Measurements from ENCODE around the gene ZC2HC1B. TPM values are rescaled to one million over a fixed set of nuclear protein-coding genes. Genes with fewer than 3 reads are reported as not detected.

ZC2HC1B gene
- total and polyA plus RNA-seq, 2 of the 8 experiments (the other 6 are each of a cell fraction or from before 2014, with no cell fraction given) = not detected

- Histone ChIP-seq H2BK5ac (ENCODE audit: low read depth, low read length) (no peak overlapping the region), H2BK15ac (ENCODE audit: low read length) (no peak overlapping the region), H2AK5ac (ENCODE audit: low read depth, low read length) (no peak overlapping the region), H3K4me2 (ENCODE audit: insufficient read depth in 1 of 2, low read depth in 2 of 2, low read length in 2 of 2) (0 out of 4 replicates have a peak overlapping the region, but pooled peaks have one; percentile 1 to 33), H4K5ac (ENCODE audit: insufficient read length, low read depth, low read length) (no peak overlapping the region), H3K79me2 (ENCODE audit: control insufficient read depth in 1 of 2, insufficient read depth in 2 of 2, low read length in 2 of 2) (no peaks in the 10 kb centered on the region), H4K8ac (ENCODE audit: extremely low read depth, insufficient read depth, low read length) (no peak overlapping the region), H3K18ac (ENCODE audit: extremely low read depth, low read length) (no peak overlapping the region), H2BK20ac (ENCODE audit: low read length) (no peak overlapping the region), H3K4ac (replicated peaks; ENCODE audit: insufficient read length, low read depth, low read length) (no peak overlapping the region), H3K4me3 (ENCODE audit: extremely low read depth in 1 of 4, insufficient read depth in 2 of 4, low read depth in 3 of 4, low read length in 4 of 4) (no peak overlapping the region), H3K56ac (replicated peaks; ENCODE audit: insufficient read length, low read depth, low read length) (no peak overlapping the region), H4K20me1 (replicated peaks in 1 of 2; ENCODE audit: control insufficient read depth in 1 of 2, insufficient read depth in 2 of 2, low read length in 2 of 2) (peaks cover 7 to 8% of the 10 kb centered on the region in 2 experiments), H4K91ac (replicated peaks; ENCODE audit: insufficient read length, low read length) (no peak overlapping the region), H3K27me3 (replicated peaks in 1 of 4; ENCODE audit: control insufficient read depth in 3 of 4, extremely low read depth in 1 of 4, insufficient read depth in 3 of 4, low read length in 3 of 4) (peaks cover 85 to 100% (median 96%) of the 10 kb centered on the region in 4 experiments), H2BK120ac (replicated peaks; ENCODE audit: low read depth, low read length) (no peak overlapping the region), H3K36me3 (ENCODE audit: control insufficient read depth in 2 of 4, insufficient read depth in 4 of 4, low read length in 3 of 4) (no peaks in the 10 kb centered on the region), H2BK12ac (ENCODE audit: low read depth, low read length) (no peak overlapping the region), H3K23ac (ENCODE audit: insufficient read length) (no peak overlapping the region), H2AFZ (ENCODE audit: low read length) (no peak overlapping the region), H3K27ac (ENCODE audit: low read depth, low read length) (no peak overlapping the region), H3K9me3 (ENCODE audit: insufficient read depth in 2 of 2, low read depth in 1 of 2, low read length in 1 of 2) (no peaks in the 10 kb centered on the region), H3K14ac (ENCODE audit: insufficient read length) (no peak overlapping the region), H3K23me2 (ENCODE audit: low read depth, low read length) (no peaks in the 10 kb centered on the region), H3K79me1 (ENCODE audit: low read depth, low read length) (no peaks in the 10 kb centered on the region), H3K4me1 (replicated peaks in 1 of 4; ENCODE audit: control insufficient read depth in 3 of 4, insufficient read depth in 4 of 4, low read length in 3 of 4) (peaks cover 6 to 39% (median 26%) of the 10 kb centered on the region in 4 experiments; a peak in 6 of 7 replicates), H3K9ac (replicated peaks in 1 of 4; ENCODE audit: extremely low read depth in 1 of 4, low read depth in 3 of 4, low read length in 3 of 4) (no peak overlapping the region)
- DNase-seq (ENCODE audit: low read depth in 1 of 2, low spot score in 2 of 2) (no peak), FAIRE-seq (no peak)
- POLR2A ChIA-PET (ENCODE audit: partially characterized antibody) = no interaction called here
- CTCF ChIA-PET (ENCODE audit: partially characterized antibody) = interaction anchor here (1.3 to 18.3 kb wide), 4 partner anchors 12 to 47 kb away, joined by 7 to 591 read pairs (median 26); no protein-coding TSS in a partner anchor
- 40% methylated on average over 1 of the region's 1 CpG; no CpG with 5 or more reads in 1 of the 2 experiments for WGBS, 2 experiments (ENCODE audit: extremely low coverage in 1 of 2, insufficient coverage in 1 of 2, insufficient read length in 1 of 2, insufficient replicate concordance in 2 of 2, low coverage in 1 of 2, low lambda C conversion rate in 2 of 2, missing lambda C conversion rate in 1 of 2)
- TF ChIP-seq ASH2L (IDR thresholded peaks at IDR 0.05; ENCODE audit: low read length) (no peak), RFX5 (IDR thresholded peaks at IDR 0.05; ENCODE audit: borderline replicate concordance, low read depth, low read length) (no peak)
Observed at GRCh38 chr6:143966312-143966711, 102.0 kb downstream of the ZC2HC1B start.
